HG03064 (cell line): ENCODE results near the gene KRTAP10-3.
"Not testable (repeated sequence)": the region's sequence is repeated elsewhere in the genome, so short reads cannot be mapped to it uniquely, and the experiment has no call there.

Experiments
- ATAC-seq: cut with Tn5 transposase; IDR thresholded peaks from one replicate; pipeline ENCODE4 v1.9.1; 2021; ENCODE audit warnings: low read depth; ENCODE audit not compliant: unreplicated experiment

Gene KRTAP10-3

GRCh38 chr21:44590897-44591800, 32.6 kb upstream of the KRTAP10-3 start:
- ATAC-seq: not testable (repeated sequence)

GRCh38 chr21:44590311-44590721, 31.7 kb upstream of the KRTAP10-3 start:
- no peak for ATAC-seq

DNA sequence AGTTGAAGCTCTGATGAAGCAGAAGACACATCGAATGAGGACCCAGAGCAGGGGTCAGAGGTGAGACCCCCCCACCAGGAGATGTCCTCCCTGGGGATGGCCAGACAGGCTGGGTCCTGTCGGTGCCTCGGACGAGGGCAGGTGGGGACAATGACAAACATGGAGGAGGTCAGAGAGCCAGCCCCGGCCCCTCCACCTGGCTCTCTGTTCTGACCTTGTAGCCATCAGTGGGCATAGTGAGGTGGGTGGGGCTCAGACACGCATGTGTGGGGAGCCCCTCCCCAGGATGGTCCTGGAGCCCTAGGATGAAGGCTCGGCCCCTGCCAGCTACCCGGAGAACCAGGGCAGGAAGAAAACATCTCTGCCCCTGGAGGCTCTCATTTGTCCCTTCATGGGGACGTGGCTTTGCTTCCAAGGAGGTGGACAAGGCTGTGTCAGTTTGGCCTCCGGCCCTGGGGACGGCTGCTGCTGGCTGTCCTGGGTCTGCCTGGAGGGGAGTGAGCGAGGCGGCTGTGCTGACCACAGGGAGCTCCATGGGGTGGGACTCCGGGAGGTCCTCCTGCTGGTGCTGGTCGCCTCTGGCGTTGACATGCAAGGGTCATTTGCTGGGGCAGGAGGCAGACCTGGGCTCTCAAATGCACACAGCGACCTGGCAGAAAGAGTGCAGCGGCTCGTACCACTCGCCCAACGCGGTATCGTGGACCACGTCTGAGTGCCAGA, 31.2 kb upstream of the KRTAP10-3 start:
- ATAC-seq: no peak

DNA sequence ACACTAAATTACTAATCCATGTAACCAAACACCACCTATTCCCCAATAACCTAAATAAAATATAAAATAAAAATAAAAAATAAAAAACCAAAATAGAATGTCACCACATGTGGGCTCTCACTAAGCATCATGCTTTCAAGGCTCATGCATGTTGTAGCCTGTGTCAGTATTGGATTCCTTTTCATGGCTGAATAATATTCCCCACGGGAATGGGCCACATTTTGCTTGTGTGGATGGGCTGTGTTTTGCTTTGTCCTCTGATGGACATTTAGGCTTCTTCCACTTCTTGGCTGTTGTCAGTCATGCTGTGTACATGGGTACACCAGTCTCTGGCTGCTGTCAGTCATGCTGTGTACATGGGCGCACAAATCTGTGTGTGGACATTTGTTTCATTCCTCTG, 30.5 kb upstream of the KRTAP10-3 start:
- ATAC-seq: no peak

- ATAC-seq: no peak
Measured at GRCh38 chr21:44585892-44586291, 27.3 kb upstream of the KRTAP10-3 start.

GRCh38 chr21:44583800-44584147, 25.2 kb upstream of the KRTAP10-3 start:
- no peak for ATAC-seq

DNA sequence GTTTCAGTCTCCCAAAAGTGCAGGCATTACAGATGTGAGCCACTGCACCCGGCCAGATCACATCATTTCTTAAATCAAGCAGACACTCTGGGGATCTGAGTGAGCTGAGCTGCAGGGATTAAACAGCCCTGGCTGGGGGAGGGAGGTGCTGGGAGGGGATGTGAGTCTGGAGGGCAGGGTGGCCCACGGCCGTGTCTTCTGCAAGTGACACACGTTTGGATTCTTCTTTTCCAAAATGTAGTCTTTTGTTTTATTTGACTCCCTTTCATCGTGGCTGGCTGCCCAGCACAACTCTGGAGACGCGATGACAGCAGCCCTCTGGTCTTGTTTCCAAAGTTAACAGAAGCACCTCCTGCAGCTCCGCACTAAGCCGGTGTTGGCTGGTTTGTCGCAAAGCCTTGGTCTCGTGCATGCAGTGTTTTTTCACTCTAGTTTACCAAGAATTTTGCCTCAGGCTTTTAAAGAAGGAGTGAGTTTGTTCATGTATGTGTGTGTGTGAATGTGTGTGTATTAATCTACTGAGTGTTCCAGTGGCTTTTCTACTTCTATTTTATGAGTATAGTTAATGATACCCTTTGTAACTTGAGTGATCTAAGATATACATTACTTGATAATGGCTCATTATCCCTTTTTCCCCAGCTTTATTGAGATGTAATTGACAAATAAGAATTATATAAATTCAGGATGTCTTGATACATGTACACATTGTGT, 24.6 kb upstream of the KRTAP10-3 start:
- ATAC-seq: no peak

DNA sequence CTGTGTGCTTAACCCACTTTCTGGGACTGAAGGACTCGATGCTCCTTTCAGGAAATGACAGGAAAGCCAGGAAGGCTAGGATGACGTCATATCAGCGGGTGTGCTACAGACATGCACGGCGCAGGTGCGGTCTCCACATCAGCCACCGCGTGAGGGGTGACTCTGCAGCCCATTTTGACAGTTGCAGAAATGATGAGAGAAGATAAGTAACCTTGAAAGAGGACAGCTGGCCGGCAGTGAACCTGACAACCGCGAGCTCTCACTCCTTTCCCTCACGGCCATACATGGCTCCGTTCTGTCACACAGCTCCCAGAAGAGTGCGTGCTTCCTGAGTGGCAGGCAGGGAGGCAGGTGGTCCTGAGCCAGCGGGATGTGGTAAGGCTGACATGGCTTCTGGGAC, 23.5 kb upstream of the KRTAP10-3 start:
- ATAC-seq: no peak

- no peak for ATAC-seq
Measured at GRCh38 chr21:44581158-44581557, 22.6 kb upstream of the KRTAP10-3 start.

GRCh38 chr21:44580231-44580821, 21.7 kb upstream of the KRTAP10-3 start, which contains the start of gene KRTAP10-5:
TSS of gene KRTAP10-5 (minus strand) at chr21:44580604. CDS start at chr21:44580578, 26 bp downstream.
- not testable (repeated sequence) for ATAC-seq

DNA sequence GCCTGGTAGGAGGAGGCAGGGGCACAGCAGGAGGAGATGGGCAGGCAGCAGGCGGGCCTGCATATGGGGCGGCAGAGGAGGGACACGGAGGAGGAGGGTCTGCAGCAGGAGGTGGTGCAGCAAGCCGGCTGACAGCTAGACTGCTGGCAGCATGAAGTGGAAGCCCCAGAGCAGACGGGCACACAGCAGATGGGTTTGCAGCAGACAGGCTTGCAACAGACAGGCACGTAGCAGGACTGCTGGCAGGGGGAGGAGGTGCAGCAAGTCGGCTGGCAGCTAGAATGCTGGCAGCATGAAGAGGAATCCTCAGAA, 21.2 kb upstream of the KRTAP10-3 start:
- ATAC-seq: no peak

GRCh38 chr21:44579056-44579832, 20.6 kb upstream of the KRTAP10-3 start:
- ATAC-seq: no peak

DNA sequence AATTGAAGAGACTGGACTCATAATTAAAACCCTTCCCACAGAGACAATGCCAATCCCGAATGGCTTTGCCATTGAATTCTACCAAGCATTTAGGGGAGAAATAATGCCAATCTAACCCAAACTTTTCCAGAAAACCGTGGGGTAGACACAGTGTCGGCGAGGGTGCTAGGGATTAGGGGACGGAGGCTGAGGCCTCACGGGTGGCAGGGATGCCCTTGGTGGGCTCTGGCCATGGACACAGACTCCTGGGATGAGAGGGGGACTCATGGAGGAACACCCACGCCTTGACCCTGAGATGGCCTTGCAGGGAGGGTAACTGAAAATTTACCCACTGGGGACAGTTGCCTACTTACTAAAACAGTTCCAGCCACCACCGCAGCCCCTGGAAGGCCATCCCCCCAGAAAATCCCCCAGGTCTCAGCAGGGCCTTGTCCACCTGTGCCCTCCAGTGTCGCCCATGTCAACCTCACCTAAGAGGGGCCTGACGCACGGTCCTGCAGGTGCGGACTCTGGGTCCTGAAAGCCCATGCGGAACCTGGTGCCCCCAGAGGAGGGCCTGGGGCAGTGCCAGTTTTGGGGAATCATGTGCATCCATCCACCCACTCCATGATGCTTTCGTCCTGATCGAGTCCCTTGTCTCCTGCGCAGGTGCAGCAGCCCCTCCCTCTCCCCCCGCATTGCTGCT, 19.9 kb upstream of the KRTAP10-3 start:
- ATAC-seq: no peak

GRCh38 chr21:44576025-44576420, 17.4 kb upstream of the KRTAP10-3 start:
- ATAC-seq: no peak

- ATAC-seq: no peak
Measured at GRCh38 chr21:44575307-44576024, 16.9 kb upstream of the KRTAP10-3 start.

DNA sequence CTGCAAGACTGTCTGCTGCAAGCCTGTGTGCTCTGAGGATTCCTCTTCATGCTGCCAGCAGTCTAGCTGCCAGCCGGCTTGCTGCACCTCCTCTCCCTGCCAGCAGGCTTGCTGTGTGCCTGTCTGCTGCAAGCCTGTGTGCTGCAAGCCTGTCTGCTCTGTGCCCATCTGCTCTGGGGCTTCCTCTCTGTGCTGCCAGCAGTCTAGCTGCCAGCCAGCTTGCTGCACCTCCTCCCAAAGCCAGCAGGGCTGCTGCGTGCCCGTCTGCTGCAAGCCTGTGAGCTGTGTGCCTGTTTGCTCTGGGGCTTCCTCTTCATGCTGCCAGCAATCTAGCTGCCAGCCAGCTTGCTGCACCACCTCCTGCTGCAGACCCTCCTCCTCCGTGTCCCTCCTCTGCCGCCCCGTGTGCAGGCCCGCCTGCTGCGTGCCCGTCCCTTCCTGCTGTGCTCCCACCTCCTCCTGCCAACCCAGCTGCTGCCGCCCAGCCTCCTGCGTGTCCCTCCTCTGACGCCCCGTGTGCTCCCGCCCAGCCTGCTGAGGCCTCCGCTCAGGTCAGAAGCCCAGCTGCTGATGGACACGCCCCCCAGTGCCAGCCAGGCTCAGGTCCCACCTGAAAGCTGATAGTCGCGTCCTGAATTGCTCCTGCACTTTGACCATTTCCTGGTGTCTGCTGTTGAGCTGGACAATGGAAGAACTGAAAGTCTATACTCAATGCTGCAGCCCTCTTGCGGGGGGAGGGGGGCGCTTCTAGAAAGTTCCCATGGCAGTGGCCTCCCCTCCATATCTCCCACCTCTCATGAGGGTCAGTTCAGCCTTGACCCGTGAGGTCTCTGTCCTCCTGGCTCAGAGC, 16.1 kb upstream of the KRTAP10-3 start:
- ATAC-seq: no peak

- not testable (repeated sequence) for ATAC-seq
Measured at GRCh38 chr21:44573630-44574456, 15.2 kb upstream of the KRTAP10-3 start, which contains the start of gene KRTAP10-4. TSS of gene KRTAP10-4 (plus strand) at chr21:44573729. CDS start at chr21:44573759, 30 bp downstream.
